HEK293 (cell line): ENCODE data around the gene PRSS2.

Experiments used
- CTCF ChIA-PET: fragments of 350-600 bp; formaldehyde crosslinking; extraction: SDS; loops from one replicate; lab custom pipeline; 2021; ENCODE audit warnings: antibody characterized with exemption; lab: Yijun Ruan, JAX
- POLR2A ChIA-PET: fragments of 300-600 bp; formaldehyde crosslinking; extraction: SDS; loops from one replicate; lab custom pipeline; 2020; ENCODE audit warnings: antibody characterized with exemption, inconsistent platforms; lab: Yijun Ruan, JAX
- H3K27ac ChIP-seq: fragments of 200-500 bp; sonication (Bioruptor generic); 2 replicates; pipeline ENCODE4 v1.5.1; 2014; ENCODE audit warnings: low read depth, low read length, control low read depth, inconsistent platforms; ENCODE audit errors: extremely low read depth
- H3K36me3 ChIP-seq, 2 experiments: fragments of 200-500 bp in 1 of 2; sonication (Bioruptor generic) in 1 of 2; 1 replicate in 1 of 2; 2 replicates in 1 of 2; pipeline ENCODE4 v1.5.1; 2014 to 2017; ENCODE audit warnings: inconsistent platforms in 2 of 2, low read length in 2 of 2; ENCODE audit not compliant: control insufficient read depth in 2 of 2, insufficient read depth in 1 of 2
- H3K4me1 ChIP-seq: fragments of 200-500 bp; sonication (Bioruptor generic); 2 replicates; pipeline ENCODE4 v1.5.1; 2014; ENCODE audit warnings: mild to moderate bottlenecking, low read length, inconsistent platforms; ENCODE audit not compliant: control insufficient read depth, insufficient read depth
- H3K4me3 ChIP-seq: 2 replicates; pipeline ENCODE4 v1.5.1; 2011; ENCODE audit warnings: low read depth, mild to moderate bottlenecking, control low read depth, low read length, moderate library complexity
- H3K9me3 ChIP-seq: fragments of 200-500 bp; sonication (Bioruptor generic); 2 replicates; pipeline ENCODE4 v1.5.1; 2014; ENCODE audit warnings: low read depth, low read length, inconsistent platforms; ENCODE audit not compliant: control insufficient read depth, insufficient read depth
- BCL11B ChIP-seq: fragments of 450-650 bp; formaldehyde crosslinking; IDR thresholded peaks from 2 replicates; pipeline ENCODE4 v1.5.1; 2016; ENCODE audit warnings: low read depth, missing biosample characterization, missing genetic modification characterization
- KLF10 ChIP-seq: fragments of 450-650 bp; IDR thresholded peaks from 2 replicates; pipeline ENCODE4 v1.5.1; 2018; ENCODE audit warnings: missing biosample characterization, mild to moderate bottlenecking, missing genetic modification characterization
- MZF1 ChIP-seq: fragments of 450-650 bp; formaldehyde crosslinking; IDR thresholded peaks from 2 replicates; pipeline ENCODE4 v1.5.1; 2017; ENCODE audit warnings: missing biosample characterization, missing genetic modification characterization, borderline replicate concordance
- PRDM1 ChIP-seq: fragments of 450-650 bp; formaldehyde crosslinking; IDR thresholded peaks from 2 replicates; pipeline ENCODE4; 2016; ENCODE audit warnings: missing biosample characterization, missing genetic modification characterization
- ZIC2 ChIP-seq: fragments of 450-650 bp; formaldehyde crosslinking; IDR thresholded peaks from 2 replicates; pipeline ENCODE4 v1.5.1; 2016; ENCODE audit warnings: missing biosample characterization, missing genetic modification characterization
- ZNF211 ChIP-seq: fragments of 450-650 bp; formaldehyde crosslinking; IDR thresholded peaks from 2 replicates; pipeline ENCODE4 v1.5.1; 2016; ENCODE audit warnings: low read depth, missing biosample characterization, missing genetic modification characterization
- ZNF214 ChIP-seq: fragments of 450-650 bp; formaldehyde crosslinking; IDR thresholded peaks from 2 replicates; pipeline ENCODE4 v1.5.1; 2017; ENCODE audit warnings: missing biosample characterization, mild to moderate bottlenecking, missing genetic modification characterization, borderline replicate concordance
- ZNF341 ChIP-seq: fragments of 450-650 bp; formaldehyde crosslinking; IDR thresholded peaks from 2 replicates; pipeline ENCODE4; 2016; ENCODE audit warnings: low read depth, missing biosample characterization, missing genetic modification characterization
- ZNF37A ChIP-seq: fragments of 450-650 bp; IDR thresholded peaks from 2 replicates; pipeline ENCODE4 v1.5.1; 2018; ENCODE audit warnings: missing biosample characterization, missing genetic modification characterization
- ZNF514 ChIP-seq: fragments of 450-650 bp; formaldehyde crosslinking; IDR thresholded peaks from 2 replicates; pipeline ENCODE4 v1.5.1; 2016; ENCODE audit warnings: missing biosample characterization, missing genetic modification characterization
- ZNF529 ChIP-seq: fragments of 450-650 bp; formaldehyde crosslinking; IDR thresholded peaks from 2 replicates; pipeline ENCODE4 v1.5.1; 2017; ENCODE audit warnings: missing genetic modification characterization, missing biosample characterization; ENCODE audit not compliant: insufficient replicate concordance
- ZNF549 ChIP-seq: fragments of 450-650 bp; IDR thresholded peaks from 2 replicates; pipeline ENCODE4 v1.5.1; 2018; ENCODE audit warnings: missing biosample characterization, missing genetic modification characterization, mild to moderate bottlenecking, inconsistent platforms, moderate library complexity
- ZNF585B ChIP-seq: fragments of 450-650 bp; formaldehyde crosslinking; IDR thresholded peaks from 2 replicates; pipeline ENCODE4 v1.5.1; 2016; ENCODE audit warnings: missing biosample characterization, missing genetic modification characterization
- ZNF658 ChIP-seq: fragments of 450-650 bp; formaldehyde crosslinking; IDR thresholded peaks from 2 replicates; pipeline ENCODE4; 2016; ENCODE audit warnings: missing biosample characterization, missing genetic modification characterization
- ZNF776 ChIP-seq: fragments of 450-650 bp; formaldehyde crosslinking; IDR thresholded peaks from 2 replicates; pipeline ENCODE4 v1.5.0; 2017; ENCODE audit warnings: missing biosample characterization, missing genetic modification characterization, borderline replicate concordance
- TF ChIP-seq, protein P1 (sequence below): fragments of 450-650 bp; formaldehyde crosslinking; IDR thresholded peaks from 2 replicates; pipeline ENCODE4 v1.5.1; 2016; ENCODE audit warnings: missing biosample characterization, missing genetic modification characterization
- TF ChIP-seq, protein P2 (sequence below): fragments of 450-650 bp; formaldehyde crosslinking; conservative IDR thresholded peaks from 2 replicates; pipeline ENCODE4 v1.5.1; 2016; ENCODE audit warnings: low read depth, missing biosample characterization, missing genetic modification characterization
- TF ChIP-seq, protein P3 (sequence below): fragments of 450-650 bp; formaldehyde crosslinking; IDR thresholded peaks from 2 replicates; pipeline ENCODE4 v1.5.1; 2016; ENCODE audit warnings: missing biosample characterization, missing genetic modification characterization
- TF ChIP-seq, protein P4 (sequence below): fragments of 450-650 bp; formaldehyde crosslinking; IDR thresholded peaks from 2 replicates; pipeline ENCODE4 v1.5.1; 2016; ENCODE audit warnings: missing biosample characterization, missing genetic modification characterization
- TF ChIP-seq, protein P5 (sequence below): fragments of 450-650 bp; formaldehyde crosslinking; IDR thresholded peaks from 2 replicates; pipeline ENCODE4 v1.5.1; 2016; ENCODE audit warnings: missing biosample characterization, missing genetic modification characterization

The PRSS2 gene

DNA sequence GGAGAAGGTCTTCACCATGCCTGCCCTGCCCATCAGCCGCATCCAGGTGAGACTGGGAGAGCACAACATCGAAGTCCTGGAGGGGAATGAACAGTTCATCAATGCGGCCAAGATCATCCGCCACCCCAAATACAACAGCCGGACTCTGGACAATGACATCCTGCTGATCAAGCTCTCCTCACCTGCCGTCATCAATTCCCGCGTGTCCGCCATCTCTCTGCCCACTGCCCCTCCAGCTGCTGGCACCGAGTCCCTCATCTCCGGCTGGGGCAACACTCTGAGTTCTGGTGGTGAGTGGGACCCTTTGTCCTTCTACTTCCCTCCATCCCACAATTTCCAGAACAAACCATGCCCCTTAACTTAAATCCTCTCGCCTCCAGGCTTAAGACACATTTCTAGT lies 2.5 kb downstream of the PRSS2 start:
- Histone ChIP-seq H3K36me3 (no peaks in the 10 kb centered on the region), H3K9me3 (no peaks in the 10 kb centered on the region), H3K4me3 (no peak overlapping the region), H3K27ac (no peak overlapping the region), H3K4me1 (no peaks in the 10 kb centered on the region)
- TF ChIP-seq BCL11B (tag by site-specific recombination) (no peak), MZF1 (tag by site-specific recombination) (no peak), ZNF37A (tag by site-specific recombination) (no peak), ZNF341 (no peak), ZNF549 (tag by site-specific recombination) (no peak), KLF10 (tag by site-specific recombination) (no peak), ZNF211 (tag by site-specific recombination) (no peak), ZNF214 (tag by site-specific recombination) (no peak), ZNF514 (tag by site-specific recombination) (no peak), ZIC2 (tag by site-specific recombination) (no peak), ZNF529 (tag by site-specific recombination) (no peak), ZNF658 (tag by site-specific recombination) (no peak), ZNF585B (tag by site-specific recombination) (no peak), PRDM1 (tag by site-specific recombination) (no peak), ZNF776 (tag by site-specific recombination) (no peak)
- TF ChIP-seq, protein P1, sequence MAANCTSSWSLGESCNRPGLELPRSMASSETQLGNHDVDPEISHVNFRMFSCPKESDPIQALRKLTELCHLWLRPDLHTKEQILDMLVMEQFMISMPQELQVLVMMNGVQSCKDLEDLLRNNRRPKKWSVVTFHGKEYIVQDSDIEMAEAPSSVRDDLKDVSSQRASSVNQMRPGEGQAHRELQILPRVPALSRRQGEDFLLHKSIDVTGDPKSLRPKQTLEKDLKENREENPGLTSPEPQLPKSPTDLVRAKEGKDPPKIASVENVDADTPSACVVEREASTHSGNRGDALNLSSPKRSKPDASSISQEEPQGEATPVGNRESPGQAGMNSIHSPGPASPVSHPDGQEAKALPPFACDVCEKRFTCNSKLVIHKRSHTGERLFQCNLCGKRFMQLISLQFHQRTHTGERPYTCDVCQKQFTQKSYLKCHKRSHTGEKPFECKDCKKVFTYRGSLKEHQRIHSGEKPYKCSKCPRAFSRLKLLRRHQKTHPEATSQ: no peak
- TF ChIP-seq, protein P2, sequence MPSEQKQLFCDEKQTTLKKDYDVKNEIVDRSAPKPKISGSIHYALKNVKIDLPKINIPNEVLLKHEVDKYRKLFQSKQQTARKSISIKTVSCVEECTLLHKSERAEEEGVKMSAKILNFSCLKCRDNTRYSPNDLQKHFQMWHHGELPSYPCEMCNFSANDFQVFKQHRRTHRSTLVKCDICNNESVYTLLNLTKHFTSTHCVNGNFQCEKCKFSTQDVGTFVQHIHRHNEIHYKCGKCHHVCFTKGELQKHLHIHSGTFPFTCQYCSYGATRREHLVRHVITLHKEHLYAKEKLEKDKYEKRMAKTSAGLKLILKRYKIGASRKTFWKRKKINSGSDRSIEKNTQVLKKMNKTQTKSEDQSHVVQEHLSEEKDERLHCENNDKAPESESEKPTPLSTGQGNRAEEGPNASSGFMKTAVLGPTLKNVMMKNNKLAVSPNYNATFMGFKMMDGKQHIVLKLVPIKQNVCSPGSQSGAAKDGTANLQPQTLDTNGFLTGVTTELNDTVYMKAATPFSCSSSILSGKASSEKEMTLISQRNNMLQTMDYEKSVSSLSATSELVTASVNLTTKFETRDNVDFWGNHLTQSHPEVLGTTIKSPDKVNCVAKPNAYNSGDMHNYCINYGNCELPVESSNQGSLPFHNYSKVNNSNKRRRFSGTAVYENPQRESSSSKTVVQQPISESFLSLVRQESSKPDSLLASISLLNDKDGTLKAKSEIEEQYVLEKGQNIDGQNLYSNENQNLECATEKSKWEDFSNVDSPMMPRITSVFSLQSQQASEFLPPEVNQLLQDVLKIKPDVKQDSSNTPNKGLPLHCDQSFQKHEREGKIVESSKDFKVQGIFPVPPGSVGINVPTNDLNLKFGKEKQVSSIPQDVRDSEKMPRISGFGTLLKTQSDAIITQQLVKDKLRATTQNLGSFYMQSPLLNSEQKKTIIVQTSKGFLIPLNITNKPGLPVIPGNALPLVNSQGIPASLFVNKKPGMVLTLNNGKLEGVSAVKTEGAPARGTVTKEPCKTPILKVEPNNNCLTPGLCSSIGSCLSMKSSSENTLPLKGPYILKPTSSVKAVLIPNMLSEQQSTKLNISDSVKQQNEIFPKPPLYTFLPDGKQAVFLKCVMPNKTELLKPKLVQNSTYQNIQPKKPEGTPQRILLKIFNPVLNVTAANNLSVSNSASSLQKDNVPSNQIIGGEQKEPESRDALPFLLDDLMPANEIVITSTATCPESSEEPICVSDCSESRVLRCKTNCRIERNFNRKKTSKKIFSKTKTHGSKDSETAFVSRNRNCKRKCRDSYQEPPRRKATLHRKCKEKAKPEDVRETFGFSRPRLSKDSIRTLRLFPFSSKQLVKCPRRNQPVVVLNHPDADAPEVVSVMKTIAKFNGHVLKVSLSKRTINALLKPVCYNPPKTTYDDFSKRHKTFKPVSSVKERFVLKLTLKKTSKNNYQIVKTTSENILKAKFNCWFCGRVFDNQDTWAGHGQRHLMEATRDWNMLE (tag by site-specific recombination): no peak
- TF ChIP-seq, protein P3, sequence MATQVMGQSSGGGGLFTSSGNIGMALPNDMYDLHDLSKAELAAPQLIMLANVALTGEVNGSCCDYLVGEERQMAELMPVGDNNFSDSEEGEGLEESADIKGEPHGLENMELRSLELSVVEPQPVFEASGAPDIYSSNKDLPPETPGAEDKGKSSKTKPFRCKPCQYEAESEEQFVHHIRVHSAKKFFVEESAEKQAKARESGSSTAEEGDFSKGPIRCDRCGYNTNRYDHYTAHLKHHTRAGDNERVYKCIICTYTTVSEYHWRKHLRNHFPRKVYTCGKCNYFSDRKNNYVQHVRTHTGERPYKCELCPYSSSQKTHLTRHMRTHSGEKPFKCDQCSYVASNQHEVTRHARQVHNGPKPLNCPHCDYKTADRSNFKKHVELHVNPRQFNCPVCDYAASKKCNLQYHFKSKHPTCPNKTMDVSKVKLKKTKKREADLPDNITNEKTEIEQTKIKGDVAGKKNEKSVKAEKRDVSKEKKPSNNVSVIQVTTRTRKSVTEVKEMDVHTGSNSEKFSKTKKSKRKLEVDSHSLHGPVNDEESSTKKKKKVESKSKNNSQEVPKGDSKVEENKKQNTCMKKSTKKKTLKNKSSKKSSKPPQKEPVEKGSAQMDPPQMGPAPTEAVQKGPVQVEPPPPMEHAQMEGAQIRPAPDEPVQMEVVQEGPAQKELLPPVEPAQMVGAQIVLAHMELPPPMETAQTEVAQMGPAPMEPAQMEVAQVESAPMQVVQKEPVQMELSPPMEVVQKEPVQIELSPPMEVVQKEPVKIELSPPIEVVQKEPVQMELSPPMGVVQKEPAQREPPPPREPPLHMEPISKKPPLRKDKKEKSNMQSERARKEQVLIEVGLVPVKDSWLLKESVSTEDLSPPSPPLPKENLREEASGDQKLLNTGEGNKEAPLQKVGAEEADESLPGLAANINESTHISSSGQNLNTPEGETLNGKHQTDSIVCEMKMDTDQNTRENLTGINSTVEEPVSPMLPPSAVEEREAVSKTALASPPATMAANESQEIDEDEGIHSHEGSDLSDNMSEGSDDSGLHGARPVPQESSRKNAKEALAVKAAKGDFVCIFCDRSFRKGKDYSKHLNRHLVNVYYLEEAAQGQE: no peak
- TF ChIP-seq, protein P4, sequence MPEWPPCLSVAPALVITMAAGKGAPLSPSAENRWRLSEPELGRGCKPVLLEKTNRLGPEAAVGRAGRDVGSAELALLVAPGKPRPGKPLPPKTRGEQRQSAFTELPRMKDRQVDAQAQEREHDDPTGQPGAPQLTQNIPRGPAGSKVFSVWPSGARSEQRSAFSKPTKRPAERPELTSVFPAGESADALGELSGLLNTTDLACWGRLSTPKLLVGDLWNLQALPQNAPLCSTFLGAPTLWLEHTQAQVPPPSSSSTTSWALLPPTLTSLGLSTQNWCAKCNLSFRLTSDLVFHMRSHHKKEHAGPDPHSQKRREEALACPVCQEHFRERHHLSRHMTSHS (tag by site-specific recombination): no peak
- TF ChIP-seq, protein P5, sequence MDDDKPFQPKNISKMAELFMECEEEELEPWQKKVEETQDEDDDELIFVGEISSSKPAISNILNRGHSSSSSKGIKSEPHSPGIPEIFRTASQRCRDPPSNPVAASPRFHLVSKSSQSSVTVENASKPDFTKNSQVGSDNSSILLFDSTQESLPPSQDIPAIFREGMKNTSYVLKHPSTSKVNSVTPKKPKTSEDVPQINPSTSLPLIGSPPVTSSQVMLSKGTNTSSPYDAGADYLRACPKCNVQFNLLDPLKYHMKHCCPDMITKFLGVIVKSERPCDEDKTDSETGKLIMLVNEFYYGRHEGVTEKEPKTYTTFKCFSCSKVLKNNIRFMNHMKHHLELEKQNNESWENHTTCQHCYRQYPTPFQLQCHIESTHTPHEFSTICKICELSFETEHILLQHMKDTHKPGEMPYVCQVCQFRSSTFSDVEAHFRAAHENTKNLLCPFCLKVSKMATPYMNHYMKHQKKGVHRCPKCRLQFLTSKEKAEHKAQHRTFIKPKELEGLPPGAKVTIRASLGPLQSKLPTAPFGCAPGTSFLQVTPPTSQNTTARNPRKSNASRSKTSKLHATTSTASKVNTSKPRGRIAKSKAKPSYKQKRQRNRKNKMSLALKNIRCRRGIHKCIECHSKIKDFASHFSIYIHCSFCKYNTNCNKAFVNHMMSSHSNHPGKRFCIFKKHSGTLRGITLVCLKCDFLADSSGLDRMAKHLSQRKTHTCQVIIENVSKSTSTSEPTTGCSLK: no peak
- ChIA-PET CTCF (interaction anchor here (3.4 kb wide), 1 partner anchor 10 kb away, joined by 26 read pairs; no protein-coding TSS in a partner anchor), POLR2A (no interaction called here)
